Measurements from ENCODE around the gene GAK.

Gene GAK

DNA sequence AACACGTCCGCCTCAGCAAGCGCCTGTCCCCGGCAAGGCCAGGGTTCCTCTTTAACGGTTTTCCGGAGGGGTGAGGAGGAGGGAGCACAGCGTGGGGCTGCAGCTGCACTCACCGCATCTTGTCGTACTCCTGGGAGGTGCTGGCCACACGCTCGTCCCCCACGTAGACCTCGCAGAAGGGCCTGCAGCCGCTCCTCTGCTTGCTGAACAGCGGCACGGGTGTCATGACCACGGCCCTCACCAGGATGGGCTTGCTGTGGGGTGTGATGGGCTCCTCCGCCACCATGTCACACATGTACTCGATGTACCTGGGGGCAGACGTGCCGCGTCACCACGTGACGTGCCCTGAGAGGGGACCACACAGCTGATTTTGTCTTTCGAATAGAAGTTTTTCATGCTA, 54.6 kb downstream of the GAK start:
- no peak overlapping the region for H3K4me3 ChIP-seq (ENCODE audit: low read depth, low read length)
- TF ChIP-seq, protein P1, sequence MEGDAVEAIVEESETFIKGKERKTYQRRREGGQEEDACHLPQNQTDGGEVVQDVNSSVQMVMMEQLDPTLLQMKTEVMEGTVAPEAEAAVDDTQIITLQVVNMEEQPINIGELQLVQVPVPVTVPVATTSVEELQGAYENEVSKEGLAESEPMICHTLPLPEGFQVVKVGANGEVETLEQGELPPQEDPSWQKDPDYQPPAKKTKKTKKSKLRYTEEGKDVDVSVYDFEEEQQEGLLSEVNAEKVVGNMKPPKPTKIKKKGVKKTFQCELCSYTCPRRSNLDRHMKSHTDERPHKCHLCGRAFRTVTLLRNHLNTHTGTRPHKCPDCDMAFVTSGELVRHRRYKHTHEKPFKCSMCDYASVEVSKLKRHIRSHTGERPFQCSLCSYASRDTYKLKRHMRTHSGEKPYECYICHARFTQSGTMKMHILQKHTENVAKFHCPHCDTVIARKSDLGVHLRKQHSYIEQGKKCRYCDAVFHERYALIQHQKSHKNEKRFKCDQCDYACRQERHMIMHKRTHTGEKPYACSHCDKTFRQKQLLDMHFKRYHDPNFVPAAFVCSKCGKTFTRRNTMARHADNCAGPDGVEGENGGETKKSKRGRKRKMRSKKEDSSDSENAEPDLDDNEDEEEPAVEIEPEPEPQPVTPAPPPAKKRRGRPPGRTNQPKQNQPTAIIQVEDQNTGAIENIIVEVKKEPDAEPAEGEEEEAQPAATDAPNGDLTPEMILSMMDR (IDR thresholded peaks at IDR 0.05; ENCODE audit: control insufficient read depth, extremely low read depth, insufficient read depth), result no peak
- DNase-seq (ENCODE audit: low read depth), result no peak

DNA sequence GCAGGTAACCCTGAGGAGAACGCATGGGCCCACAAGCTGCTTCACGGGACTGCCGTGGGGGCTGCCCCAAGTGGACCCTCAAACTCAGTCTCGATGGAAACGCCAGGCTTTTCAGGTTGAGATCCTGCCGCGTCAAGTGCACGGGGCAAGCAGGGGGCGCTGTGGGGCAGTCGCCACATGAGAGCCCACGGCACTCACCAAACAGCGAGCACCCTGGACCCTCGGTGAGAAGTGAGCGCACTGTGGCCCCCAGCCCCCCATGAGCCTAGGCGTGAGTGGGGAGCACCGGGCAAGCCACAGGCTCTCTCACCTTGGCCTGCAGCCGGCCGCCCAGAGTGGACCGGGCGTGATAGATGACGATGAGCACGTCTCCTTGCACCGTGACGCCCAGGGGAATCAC, 55.3 kb downstream of the GAK start:
- H3K4me3 ChIP-seq (ENCODE audit: low read depth, low read length), result no peak overlapping the region
- no peak for DNase-seq (ENCODE audit: low read depth)
- TF ChIP-seq, protein P1 (IDR thresholded peaks at IDR 0.05; ENCODE audit: control insufficient read depth, extremely low read depth, insufficient read depth), result 0 out of 2 replicates have a peak, but pooled peaks have one; percentile 19

DNA sequence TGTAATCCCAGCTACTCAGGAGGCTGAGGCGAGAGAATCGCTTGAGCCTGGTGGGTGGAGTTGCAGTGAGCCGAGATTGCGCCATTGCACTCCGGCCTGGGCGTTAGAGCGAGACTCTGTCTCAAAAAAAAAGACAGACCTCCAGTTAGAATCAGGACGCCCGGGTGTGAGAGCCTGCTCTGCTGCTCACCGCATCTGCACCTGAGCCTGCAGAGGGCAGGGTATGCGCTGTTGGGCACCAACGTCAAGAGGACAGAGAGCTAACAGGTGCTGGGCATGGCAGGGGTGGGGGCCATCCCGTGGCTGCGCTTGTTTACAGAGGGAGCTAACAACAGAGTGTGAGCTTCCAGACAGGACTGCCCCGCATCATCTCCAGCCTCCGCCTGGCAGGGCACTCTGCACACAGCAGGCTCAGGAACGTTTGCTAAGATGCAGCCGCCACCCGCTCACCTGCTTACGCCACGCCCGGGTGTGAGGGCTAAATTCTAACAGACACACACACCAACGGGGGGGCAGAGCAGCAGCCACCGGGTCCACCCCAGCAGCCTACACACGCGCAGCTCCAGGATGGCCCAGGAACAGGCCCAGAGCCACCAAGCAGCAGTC, 56.2 kb downstream of the GAK start:
- TF ChIP-seq, protein P1 (IDR thresholded peaks at IDR 0.05; ENCODE audit: control insufficient read depth, extremely low read depth, insufficient read depth), result no peak
- DNase-seq (ENCODE audit: low read depth), result no peak
- H3K4me3 ChIP-seq (ENCODE audit: low read depth, low read length), result no peak overlapping the region

DNA sequence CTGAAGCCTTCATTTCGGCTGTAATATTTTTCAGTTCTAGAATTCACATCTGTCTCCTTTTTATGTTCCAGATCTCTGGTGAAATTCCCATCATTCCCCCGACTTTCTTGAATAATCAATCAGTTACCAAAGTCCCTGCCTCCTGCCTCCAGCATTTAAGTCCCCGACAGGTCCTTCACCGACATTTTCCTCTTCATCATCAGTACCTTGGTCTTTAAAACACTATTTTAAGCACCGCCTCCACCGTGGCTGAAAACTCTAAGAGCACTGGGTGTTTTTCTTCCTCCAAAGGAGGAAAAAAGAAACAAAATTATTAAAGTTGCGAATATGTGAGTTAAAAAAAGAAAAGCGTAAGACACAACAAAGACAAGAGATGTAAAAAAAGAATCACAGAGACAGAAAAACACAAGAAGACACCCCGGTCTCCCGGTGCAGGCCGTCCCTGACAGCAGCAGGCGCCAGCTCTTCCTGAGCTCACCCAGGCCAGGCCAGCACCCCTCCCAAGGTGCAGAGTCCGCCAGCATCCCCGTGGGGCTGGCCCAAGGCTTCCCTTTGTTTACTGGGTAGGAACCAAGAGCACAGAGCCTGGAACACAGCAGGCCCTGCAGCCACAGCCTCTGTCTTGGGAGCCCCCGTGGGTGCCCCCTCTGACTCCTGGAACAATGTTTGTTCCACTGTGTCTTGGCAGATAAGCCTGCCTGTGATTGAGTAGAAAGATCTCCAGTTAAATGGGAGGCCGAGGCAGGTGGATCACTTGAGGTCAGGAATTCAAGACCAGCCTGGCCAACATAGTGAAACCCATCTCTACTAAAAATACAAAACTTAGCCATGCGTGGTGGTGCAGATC, 56.9 kb downstream of the GAK start:
- no peak for DNase-seq (ENCODE audit: low read depth)
- TF ChIP-seq, protein P1 (IDR thresholded peaks at IDR 0.05; ENCODE audit: control insufficient read depth, extremely low read depth, insufficient read depth), result no peak
- no peak overlapping the region for H3K4me3 ChIP-seq (ENCODE audit: low read depth, low read length)

- H3K4me3 ChIP-seq (ENCODE audit: low read depth, low read length), result no peak overlapping the region
- TF ChIP-seq, protein P1 (IDR thresholded peaks at IDR 0.05; ENCODE audit: control insufficient read depth, extremely low read depth, insufficient read depth), result no peak
- no peak for DNase-seq (ENCODE audit: low read depth)
These were observed 58.1 kb downstream of the GAK start for GRCh38 chr4:874056-874455.

- TF ChIP-seq, protein P1 (IDR thresholded peaks at IDR 0.05; ENCODE audit: control insufficient read depth, extremely low read depth, insufficient read depth), result no peak
- DNase-seq (ENCODE audit: low read depth), result no peak
- no peak overlapping the region for H3K4me3 ChIP-seq (ENCODE audit: low read depth, low read length)
These were observed 59.7 kb downstream of the GAK start for GRCh38 chr4:872241-872981.

All from LNCaP clone FGC (cell line).